ENCODE measurements around the gene SNX5.

SNX5 gene

GRCh38 chr20:17938871-17939619 lies 29.5 kb downstream of the SNX5 start:
- no peak for FAIRE-seq

- no peak for FAIRE-seq
Measured at GRCh38 chr20:17936761-17937732, 31.5 kb downstream of the SNX5 start.

GRCh38 chr20:17936286-17936760 lies 32.3 kb downstream of the SNX5 start:
- FAIRE-seq = no peak

- no peak for FAIRE-seq
Measured at GRCh38 chr20:17935761-17936160, 32.8 kb downstream of the SNX5 start.

- no peak for FAIRE-seq
Measured at GRCh38 chr20:17935186-17935585, 33.4 kb downstream of the SNX5 start.

GRCh38 chr20:17934141-17934862 lies 34.3 kb downstream of the SNX5 start:
- no peak for FAIRE-seq

GRCh38 chr20:17933711-17934110 lies 34.9 kb downstream of the SNX5 start:
- no peak for FAIRE-seq

GRCh38 chr20:17933121-17933520 lies 35.5 kb downstream of the SNX5 start:
- no peak for FAIRE-seq

GRCh38 chr20:17932396-17932795 lies 36.2 kb downstream of the SNX5 start:
- no peak for FAIRE-seq

- FAIRE-seq = no peak
Measured at GRCh38 chr20:17931513-17931912, 37.1 kb downstream of the SNX5 start.

GRCh38 chr20:17928633-17929311 lies 39.8 kb downstream of the SNX5 start:
- no peak for FAIRE-seq

GRCh38 chr20:17928211-17928611 lies 40.4 kb downstream of the SNX5 start:
- no peak for FAIRE-seq

- no peak for FAIRE-seq
Measured at GRCh38 chr20:17925940-17926300, 42.7 kb downstream of the SNX5 start.

GRCh38 chr20:17925141-17925939 lies 43.3 kb downstream of the SNX5 start:
- no peak for FAIRE-seq

GRCh38 chr20:17921774-17922173 lies 46.8 kb downstream of the SNX5 start:
- no peak for FAIRE-seq

- no peak for FAIRE-seq
Measured at GRCh38 chr20:17919149-17919548, 49.4 kb downstream of the SNX5 start.

- FAIRE-seq = no peak
Measured at GRCh38 chr20:17917832-17918618, 50.6 kb downstream of the SNX5 start.

GRCh38 chr20:17916433-17916891 lies 52.1 kb downstream of the SNX5 start:
- no peak for FAIRE-seq

- FAIRE-seq = no peak
Measured at GRCh38 chr20:17914957-17915356, 53.6 kb downstream of the SNX5 start.

GRCh38 chr20:17912916-17913315 lies 55.7 kb downstream of the SNX5 start:
- FAIRE-seq = no peak

GRCh38 chr20:17911927-17912326 lies 56.7 kb downstream of the SNX5 start:
- FAIRE-seq = no peak

Data from islet of Langerhans (tissue), 1 donor.